NB4 (cell line): ENCODE data around the gene DGKI.

Experiments used
- POLR2A ChIP-seq: IDR thresholded peaks from 2 replicates; pipeline ENCODE4 v1.6.1; 2011; ENCODE audit warnings: mild to moderate bottlenecking; ENCODE audit not compliant: insufficient read length; ENCODE audit errors: extremely low read depth
- TF ChIP-seq, protein P1 (sequence below): IDR thresholded peaks from one replicate; pipeline ENCODE4 v1.5.1; 2012; ENCODE audit warnings: low read depth, low read length

DNA sequence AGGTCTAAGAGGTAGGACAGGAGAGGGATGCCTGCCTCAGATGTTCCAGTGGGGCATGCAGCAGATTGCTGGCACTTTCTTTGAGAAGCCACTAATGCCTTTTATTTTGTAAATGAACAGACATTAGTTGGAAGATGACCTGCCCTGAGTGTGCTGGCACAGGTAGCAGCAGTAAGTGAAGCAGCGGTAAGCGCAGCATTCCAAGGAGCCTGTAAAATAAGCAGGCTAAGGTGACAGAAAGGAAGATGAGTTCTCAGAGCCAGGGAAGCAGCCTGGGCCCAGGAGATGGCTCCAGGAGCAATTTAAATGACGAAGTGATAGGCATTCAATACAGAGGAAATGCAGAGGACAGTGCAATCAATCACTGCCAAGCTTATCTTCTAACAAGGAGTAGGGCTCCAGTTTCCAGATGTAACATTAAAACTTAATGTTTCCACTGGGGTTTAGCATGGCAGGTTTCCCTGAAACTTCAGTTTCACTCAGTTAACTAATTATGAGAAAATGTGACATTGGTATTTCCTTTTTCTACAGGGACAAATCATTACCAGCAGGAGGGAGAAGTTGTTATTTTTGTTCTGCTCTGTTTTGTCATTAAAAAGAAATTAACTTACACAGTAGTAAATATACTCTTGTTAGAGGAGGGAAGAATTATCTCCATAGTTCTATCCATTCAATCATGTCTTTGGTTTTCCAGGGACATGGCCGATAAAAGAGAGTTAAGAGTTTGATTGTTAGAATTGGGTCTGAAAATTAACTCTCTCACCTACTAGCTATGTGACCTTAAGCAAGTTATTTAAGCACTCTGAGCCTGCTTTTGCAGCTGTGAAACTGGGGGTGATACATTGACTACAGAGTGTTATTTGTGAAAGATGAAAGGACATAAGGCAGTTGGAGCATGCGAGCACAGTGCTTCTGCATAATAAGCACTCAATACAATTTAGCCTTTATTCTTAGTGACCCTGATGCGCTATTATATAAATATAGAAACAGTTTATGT is 406.6 kb downstream of the DGKI start:
- TF ChIP-seq, protein P1, sequence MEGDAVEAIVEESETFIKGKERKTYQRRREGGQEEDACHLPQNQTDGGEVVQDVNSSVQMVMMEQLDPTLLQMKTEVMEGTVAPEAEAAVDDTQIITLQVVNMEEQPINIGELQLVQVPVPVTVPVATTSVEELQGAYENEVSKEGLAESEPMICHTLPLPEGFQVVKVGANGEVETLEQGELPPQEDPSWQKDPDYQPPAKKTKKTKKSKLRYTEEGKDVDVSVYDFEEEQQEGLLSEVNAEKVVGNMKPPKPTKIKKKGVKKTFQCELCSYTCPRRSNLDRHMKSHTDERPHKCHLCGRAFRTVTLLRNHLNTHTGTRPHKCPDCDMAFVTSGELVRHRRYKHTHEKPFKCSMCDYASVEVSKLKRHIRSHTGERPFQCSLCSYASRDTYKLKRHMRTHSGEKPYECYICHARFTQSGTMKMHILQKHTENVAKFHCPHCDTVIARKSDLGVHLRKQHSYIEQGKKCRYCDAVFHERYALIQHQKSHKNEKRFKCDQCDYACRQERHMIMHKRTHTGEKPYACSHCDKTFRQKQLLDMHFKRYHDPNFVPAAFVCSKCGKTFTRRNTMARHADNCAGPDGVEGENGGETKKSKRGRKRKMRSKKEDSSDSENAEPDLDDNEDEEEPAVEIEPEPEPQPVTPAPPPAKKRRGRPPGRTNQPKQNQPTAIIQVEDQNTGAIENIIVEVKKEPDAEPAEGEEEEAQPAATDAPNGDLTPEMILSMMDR = no peak
- no peak for TF ChIP-seq POLR2A
